CD4-positive, CD25-positive, alpha-beta regulatory T cell (primary cell): Measurements from ENCODE around the gene TRIM47. TPM values are rescaled to one million over a fixed set of nuclear protein-coding genes. Genes with fewer than 3 reads are reported as not detected.

Experiments
- ATAC-seq, 2 donors: fragments of 150-1000 bp; cut with Tn5 transposase; one replicate each; pipeline ENCODE4 v1.10.0; 2021; ENCODE audit warnings: low read depth in 2 of 2, moderate number of reproducible peaks in 2 of 2, moderate library complexity in 1 of 2
- DNase-seq, 3 donors: peaks; one replicate each; pipeline versions ENCODE4 v3.0.0 to v3.0.0-alpha.2; 2012 to 2022; ENCODE audit warnings: mixed read lengths in 1 of 3
- H3K27ac ChIP-seq: one replicate; pipeline ENCODE4 v1.7.0; 2013; ENCODE audit warnings: mild to moderate bottlenecking, low read length; ENCODE audit not compliant: insufficient read depth, poor library complexity, severe bottlenecking
- H3K27me3 ChIP-seq: one replicate; pipeline ENCODE4 v1.7.0; 2013; ENCODE audit warnings: low read length; ENCODE audit not compliant: control insufficient read depth, insufficient read depth
- H3K36me3 ChIP-seq: one replicate; pipeline ENCODE4 v1.7.0; 2013; ENCODE audit warnings: mild to moderate bottlenecking, low read length, moderate library complexity; ENCODE audit not compliant: control insufficient read depth, insufficient read depth
- H3K4me1 ChIP-seq: 2 replicates; pipeline ENCODE4 v1.7.0; 2013; ENCODE audit warnings: mild to moderate bottlenecking, low read length; ENCODE audit not compliant: insufficient read depth, control insufficient read depth, poor library complexity, severe bottlenecking
- H3K4me3 ChIP-seq: one replicate; pipeline ENCODE4 v1.7.0; 2013; ENCODE audit warnings: low read depth, mild to moderate bottlenecking, low read length, moderate library complexity
- H3K9me3 ChIP-seq, 2 experiments: 1 replicate in 1 of 2; 2 replicates in 1 of 2; pipeline ENCODE4 v1.7.0; 2013; ENCODE audit warnings: low read length in 2 of 2, mild to moderate bottlenecking in 1 of 2, moderate library complexity in 1 of 2; ENCODE audit not compliant: control insufficient read depth in 2 of 2
- H3K27ac Mint-ChIP-seq, 3 donors: one replicate each; pipeline ENCODE4 v1.8.0; 2020 to 2022; ENCODE audit warnings: mild to moderate bottlenecking in 3 of 3, mixed read lengths in 3 of 3, moderate library complexity in 2 of 3
- H3K27me3 Mint-ChIP-seq: one replicate; pipeline ENCODE4 v1.8.0; 2022; ENCODE audit warnings: mild to moderate bottlenecking, mixed read lengths
- H3K36me3 Mint-ChIP-seq: one replicate; pipeline ENCODE4 v1.8.0; 2020; ENCODE audit warnings: mixed read lengths
- H3K4me1 Mint-ChIP-seq, 4 donors: one replicate each; pipeline ENCODE4 v1.8.0; 2020 to 2022; ENCODE audit warnings: mixed read lengths in 4 of 4, mild to moderate bottlenecking in 1 of 4
- H3K4me3 Mint-ChIP-seq, 4 donors: one replicate each; pipeline ENCODE4 v1.8.0; 2020 to 2022; ENCODE audit warnings: mild to moderate bottlenecking in 4 of 4, mixed read lengths in 4 of 4, moderate library complexity in 3 of 4
- H3K9me3 Mint-ChIP-seq, 7 donors: one replicate each; pipeline ENCODE4 v1.8.0; 2020 to 2022; ENCODE audit warnings: mixed read lengths in 7 of 7, mild to moderate bottlenecking in 3 of 7, moderate library complexity in 2 of 7
- polyA plus RNA-seq, 4 donors: library from polyadenylated mRNA; unstranded; fragments of 300-500 nt; fragmentation: Illumina TruSeq; gene quantifications; one replicate each; pipeline ENCODE4 v1.2.3, GENCODE V29; 2021
- total RNA-seq: library from RNA; stranded (reverse); gene quantifications from one replicate; pipeline ENCODE4 v1.2.3, GENCODE V29; 2022

Gene TRIM47
- total and polyA plus RNA-seq, 5 donors from 2014 or later, result 3.6 to 16.6 (median 15.2) TPM

- H3K9me3 Mint-ChIP-seq, result no peaks in the 10 kb centered on the region
- Histone ChIP-seq H3K4me3 (no peak overlapping the region), H3K27ac (no peak overlapping the region), H3K4me1 (peaks cover 33% of the 10 kb centered on the region), H3K36me3 (no peaks in the 10 kb centered on the region), H3K27me3 (no peaks in the 10 kb centered on the region), H3K9me3 (no peaks in the 10 kb centered on the region)
- H3K27ac Mint-ChIP-seq, result no peak overlapping the region
- peaks cover 0 to 34% (median 8%) of the 10 kb centered on the region in 4 donors for H3K4me1 Mint-ChIP-seq
- ATAC-seq, result no peak
- no peak for DNase-seq
- peaks cover 12% of the 10 kb centered on the region for H3K27me3 Mint-ChIP-seq
- H3K36me3 Mint-ChIP-seq, result no peaks in the 10 kb centered on the region
- H3K4me3 Mint-ChIP-seq, result peak overlapping the region in 3 of 4 donors; percentile 45 to 88 (median 47)
Observed at GRCh38 chr17:75880266-75880665, 1.9 kb upstream of the TRIM47 start.

DNA sequence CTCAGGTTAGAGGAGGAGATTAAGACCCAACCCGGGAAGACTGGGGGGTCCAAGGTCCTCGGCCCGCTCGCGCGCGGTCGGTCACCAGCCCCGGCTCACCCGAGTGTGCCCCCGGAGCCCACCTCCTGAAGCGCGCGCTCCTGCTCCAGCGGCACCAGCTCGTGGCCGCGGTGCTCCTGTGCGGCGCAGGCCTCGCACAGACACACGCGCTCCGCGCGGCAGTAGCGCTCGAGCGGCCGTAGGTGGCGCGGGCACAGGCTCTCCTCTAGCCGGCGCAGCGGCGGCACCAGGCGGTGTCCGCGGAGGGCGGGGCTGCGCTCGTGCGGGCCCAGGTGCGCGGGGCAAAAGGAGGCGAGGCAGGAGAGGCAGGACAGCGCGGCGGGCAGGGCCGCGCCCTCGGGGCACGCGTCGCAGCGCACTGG lies 618 bp downstream of the TRIM47 start:
- no peaks in the 10 kb centered on the region for H3K9me3 Mint-ChIP-seq
- peak overlapping the region; percentile 86 to 96 (median 90) for H3K4me3 Mint-ChIP-seq
- H3K27me3 Mint-ChIP-seq, result peaks cover 10% of the 10 kb centered on the region
- DNase-seq (peak; percentile 53 to 84 (median 71)), ATAC-seq (peak; percentile 76 to 79)
- Histone ChIP-seq H3K4me3 (peak overlapping the region; percentile 62), H3K4me1 (peaks cover 48% of the 10 kb centered on the region), H3K27ac (peak overlapping the region; percentile 75), H3K36me3 (peaks cover 5% of the 10 kb centered on the region), H3K9me3 (no peaks in the 10 kb centered on the region), H3K27me3 (no peaks in the 10 kb centered on the region)
- no peaks in the 10 kb centered on the region for H3K36me3 Mint-ChIP-seq
- peaks cover 0 to 52% (median 17%) of the 10 kb centered on the region in 4 donors for H3K4me1 Mint-ChIP-seq
- H3K27ac Mint-ChIP-seq, result peak overlapping the region; percentile 89 to 97 (median 95)

- DNase-seq (peak in 2 of 3 donors; percentile 16 to 42), ATAC-seq (no peak)
- Mint-ChIP-seq H3K36me3 (no peaks in the 10 kb centered on the region), H3K4me1 (peaks cover 0 to 58% (median 21%) of the 10 kb centered on the region in 4 donors), H3K27ac (peak overlapping the region; percentile 89 to 97 (median 95)), H3K4me3 (peak overlapping the region; percentile 86 to 96 (median 90)), H3K27me3 (peaks cover 7% of the 10 kb centered on the region), H3K9me3 (no peaks in the 10 kb centered on the region)
- Histone ChIP-seq H3K27ac (peak overlapping the region; percentile 75), H3K4me1 (peaks cover 54% of the 10 kb centered on the region), H3K36me3 (peaks cover 5% of the 10 kb centered on the region), H3K27me3 (no peaks in the 10 kb centered on the region), H3K4me3 (peak overlapping the region; percentile 62), H3K9me3 (no peaks in the 10 kb centered on the region)
Observed at GRCh38 chr17:75876938-75877751, 1.2 kb downstream of the TRIM47 start.

- Histone ChIP-seq H3K9me3 (no peaks in the 10 kb centered on the region), H3K36me3 (peaks cover 5% of the 10 kb centered on the region), H3K4me1 (peaks cover 55% of the 10 kb centered on the region), H3K27me3 (no peaks in the 10 kb centered on the region), H3K4me3 (peak overlapping the region; percentile 62), H3K27ac (peak overlapping the region; percentile 75)
- Mint-ChIP-seq H3K4me3 (peak overlapping the region; percentile 86 to 96 (median 90)), H3K27ac (peak overlapping the region; percentile 89 to 97 (median 91)), H3K4me1 (peaks cover 0 to 59% (median 21%) of the 10 kb centered on the region in 4 donors), H3K36me3 (no peaks in the 10 kb centered on the region), H3K9me3 (no peaks in the 10 kb centered on the region), H3K27me3 (peaks cover 7% of the 10 kb centered on the region)
- peak; percentile 69 to 75 for ATAC-seq
- peak; percentile 61 to 93 (median 73) for DNase-seq
Observed at GRCh38 chr17:75876190-75876937, 2.0 kb downstream of the TRIM47 start.

DNA sequence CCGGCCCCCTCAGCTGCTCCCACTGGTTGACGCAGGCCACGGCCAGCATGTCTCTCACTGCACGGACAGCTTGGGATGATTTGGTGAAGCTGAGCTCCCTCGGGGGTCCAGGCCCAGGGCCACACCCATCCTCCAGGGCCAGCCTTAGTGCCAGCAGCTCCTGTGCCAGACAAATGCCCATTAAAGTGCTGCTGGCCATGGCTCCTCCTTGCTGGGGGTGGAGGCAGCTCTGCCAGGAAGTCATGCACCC lies 2.5 kb downstream of the TRIM47 start:
- no peak for ATAC-seq
- no peaks in the 10 kb centered on the region for H3K9me3 ChIP-seq
- Mint-ChIP-seq H3K4me1 (peaks cover 0 to 59% (median 21%) of the 10 kb centered on the region in 4 donors), H3K27ac (peak overlapping the region; percentile 89 to 97 (median 91)), H3K4me3 (peak overlapping the region; percentile 86 to 96 (median 90)), H3K27me3 (peaks cover 7% of the 10 kb centered on the region), H3K36me3 (no peaks in the 10 kb centered on the region), H3K9me3 (no peaks in the 10 kb centered on the region)
- H3K4me1 ChIP-seq, result peaks cover 55% of the 10 kb centered on the region
- no peaks in the 10 kb centered on the region for H3K27me3 ChIP-seq
- H3K27ac ChIP-seq, result peak overlapping the region; percentile 75
- peak overlapping the region; percentile 62 for H3K4me3 ChIP-seq
- peaks cover 5% of the 10 kb centered on the region for H3K36me3 ChIP-seq
- no peak for DNase-seq

DNA sequence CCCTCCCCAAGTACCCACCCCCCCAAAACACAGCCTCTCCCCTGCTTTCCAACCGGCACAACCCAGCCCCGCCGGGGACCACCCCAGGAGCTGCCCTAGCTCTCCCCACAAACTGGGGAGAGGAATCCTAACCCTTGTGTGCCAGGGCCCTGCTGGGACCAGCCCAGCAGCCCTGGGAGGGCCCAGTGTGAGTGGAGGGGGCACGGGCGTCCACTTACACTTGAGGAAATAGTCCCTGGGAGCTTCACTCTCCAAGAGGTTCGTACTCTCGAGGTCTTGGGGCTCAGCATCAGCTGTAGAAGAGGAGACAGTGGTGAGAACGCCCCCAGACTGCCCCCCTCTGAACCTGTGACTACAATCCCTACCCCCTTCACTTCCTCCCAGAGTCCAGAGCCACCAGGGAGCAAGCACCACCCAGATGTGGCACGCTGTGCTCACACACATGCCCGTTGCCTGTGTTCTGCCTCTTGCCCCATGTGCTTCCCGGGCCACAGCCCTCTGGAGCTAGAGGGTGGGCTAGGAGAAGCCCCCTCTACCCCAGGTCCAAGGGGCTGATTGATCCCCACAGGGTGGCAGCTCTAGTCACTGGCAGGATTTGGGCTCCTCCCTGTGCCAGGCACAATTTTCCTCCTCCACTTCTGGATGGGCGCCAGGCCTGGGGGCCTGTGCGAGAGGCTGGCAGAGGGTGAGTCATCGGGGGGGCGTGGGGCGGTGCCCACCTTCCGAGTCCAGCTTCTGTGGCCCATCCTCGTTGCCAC lies 3.0 kb downstream of the TRIM47 start:
- Mint-ChIP-seq H3K9me3 (no peaks in the 10 kb centered on the region), H3K27ac (peak overlapping the region; percentile 89 to 97 (median 91)), H3K4me1 (peaks cover 0 to 62% (median 21%) of the 10 kb centered on the region in 4 donors), H3K27me3 (peaks cover 7% of the 10 kb centered on the region), H3K36me3 (no peaks in the 10 kb centered on the region), H3K4me3 (peak overlapping the region; percentile 86 to 96 (median 90))
- no peak for ATAC-seq
- Histone ChIP-seq H3K27ac (peak overlapping the region; percentile 75), H3K4me3 (no peak overlapping the region), H3K27me3 (no peaks in the 10 kb centered on the region), H3K9me3 (no peaks in the 10 kb centered on the region), H3K36me3 (peaks cover 5% of the 10 kb centered on the region), H3K4me1 (peaks cover 55% of the 10 kb centered on the region)
- no peak for DNase-seq
